MCF 10A (cell line): ENCODE measurements around the gene DCUN1D4. TPM values are rescaled to one million over a fixed set of nuclear protein-coding genes. Genes with fewer than 3 reads are reported as not detected.

ENCODE experiments used
- BruUV-seq: library from RNA; stranded (reverse); fragments of 400-500 nt; replicated peaks from 2 replicates; lab custom pipeline; 2021; lab: Mats Ljungman, UMichigan
- CTCF ChIA-PET: fragments of 300-600 bp; sonication (Branson Sonifier 250); formaldehyde crosslinking; extraction: SDS; loops from one replicate; lab custom pipeline; 2021; ENCODE audit warnings: antibody characterized with exemption, inconsistent platforms; lab: Yijun Ruan, JAX
- POLR2A ChIA-PET: fragments of 300-600, 350-650 bp; sonication (Branson Sonifier 250); formaldehyde crosslinking; extraction: SDS; loops from one replicate; lab custom pipeline; 2020; ENCODE audit warnings: antibody characterized with exemption, inconsistent platforms; lab: Yijun Ruan, JAX
- DNase-seq: peaks from one replicate; pipeline ENCODE4 v3.0.0-alpha.2; 2018; ENCODE audit not compliant: unreplicated experiment
- H3K27ac Mint-ChIP-seq: one replicate; pipeline ENCODE4 v1.8.0; 2022; ENCODE audit warnings: mild to moderate bottlenecking, low read depth, mixed read lengths; ENCODE audit not compliant: unreplicated experiment
- H3K27me3 Mint-ChIP-seq: one replicate; pipeline ENCODE4 v1.8.0; 2022; ENCODE audit warnings: mixed read lengths; ENCODE audit not compliant: insufficient read depth, unreplicated experiment
- H3K36me3 Mint-ChIP-seq: one replicate; pipeline ENCODE4 v1.8.0; 2022; ENCODE audit warnings: mild to moderate bottlenecking, moderate library complexity, mixed read lengths; ENCODE audit not compliant: insufficient read depth, unreplicated experiment
- H3K4me1 Mint-ChIP-seq: one replicate; pipeline ENCODE4 v1.8.0; 2022; ENCODE audit warnings: mixed read lengths; ENCODE audit not compliant: insufficient read depth, unreplicated experiment
- H3K4me3 Mint-ChIP-seq: one replicate; pipeline ENCODE4 v1.8.0; 2022; ENCODE audit warnings: mild to moderate bottlenecking, moderate library complexity, mixed read lengths; ENCODE audit not compliant: unreplicated experiment
- H3K9me3 Mint-ChIP-seq: one replicate; pipeline ENCODE4 v1.8.0; 2022; ENCODE audit warnings: mixed read lengths; ENCODE audit not compliant: unreplicated experiment
- intact Hi-C: fragments of 100-400 bp; cut with micrococcal nuclease; formaldehyde crosslinking; loops from 2 replicates; pipeline ENCODE4 v1.14.1; 2022
- total RNA-seq: library from RNA; stranded (reverse); gene quantifications from 2 replicates; pipeline ENCODE4 v1.2.3, GENCODE V29; 2022
- TF ChIP-seq, protein P1 (sequence below): fragments of 200-600 bp; IDR thresholded peaks from one replicate; pipeline ENCODE4 v1.8.0; 2022; ENCODE audit warnings: antibody characterized with exemption, mild to moderate bottlenecking; ENCODE audit not compliant: unreplicated experiment

The DCUN1D4 gene
- total RNA-seq, 1 experiment from 2014 or later = 88.0 TPM

DNA sequence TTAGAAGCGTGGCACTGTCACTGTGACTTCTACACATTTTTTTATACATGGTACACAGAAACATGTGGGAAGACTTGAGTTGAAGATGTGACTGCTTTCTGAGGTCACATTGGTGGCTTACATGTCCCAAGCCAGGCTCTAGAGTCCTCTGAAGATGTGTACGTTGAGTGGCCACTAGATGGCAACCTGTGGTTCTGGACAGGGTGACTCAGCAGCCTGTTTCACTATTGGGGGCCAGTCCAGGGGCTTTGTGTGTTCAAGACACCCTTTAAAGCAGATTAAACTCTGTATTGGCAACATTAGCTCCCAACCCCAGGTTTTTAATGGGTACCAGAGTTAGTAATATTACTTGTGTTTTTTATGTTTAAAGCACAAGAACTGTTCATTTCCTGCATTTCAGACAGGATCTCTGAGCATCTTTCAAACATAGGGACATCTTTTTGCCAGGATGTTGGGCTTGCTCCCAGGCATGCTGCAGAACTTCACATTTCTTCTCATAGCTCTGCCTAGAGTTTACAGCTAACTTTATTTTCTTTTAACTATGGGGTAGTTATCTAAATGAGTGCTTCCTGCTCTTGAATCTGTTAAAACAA lies 53.0 kb downstream of the DCUN1D4 start:
- ChIA-PET POLR2A (interaction anchor here (1.2 kb wide), 1 partner anchor 33 kb away, joined by 4 read pairs; no protein-coding TSS in a partner anchor), CTCF (interaction anchor here (0.6 to 4.7 kb wide), 44 partner anchors 10 to 183 kb away, joined by 3 to 53 read pairs (median 5); no protein-coding TSS in a partner anchor)
- intact Hi-C loops = loop anchor here (1.0 to 5.0 kb wide), 3 partner anchors 125 to 241 kb away; partner anchors contain the start of gene LRRC66
- H3K4me3 Mint-ChIP-seq = no peak overlapping the region
- H3K27ac Mint-ChIP-seq = peak overlapping the region; percentile 76
- peaks cover 66% of the 10 kb centered on the region for H3K36me3 Mint-ChIP-seq
- TF ChIP-seq, protein P1, sequence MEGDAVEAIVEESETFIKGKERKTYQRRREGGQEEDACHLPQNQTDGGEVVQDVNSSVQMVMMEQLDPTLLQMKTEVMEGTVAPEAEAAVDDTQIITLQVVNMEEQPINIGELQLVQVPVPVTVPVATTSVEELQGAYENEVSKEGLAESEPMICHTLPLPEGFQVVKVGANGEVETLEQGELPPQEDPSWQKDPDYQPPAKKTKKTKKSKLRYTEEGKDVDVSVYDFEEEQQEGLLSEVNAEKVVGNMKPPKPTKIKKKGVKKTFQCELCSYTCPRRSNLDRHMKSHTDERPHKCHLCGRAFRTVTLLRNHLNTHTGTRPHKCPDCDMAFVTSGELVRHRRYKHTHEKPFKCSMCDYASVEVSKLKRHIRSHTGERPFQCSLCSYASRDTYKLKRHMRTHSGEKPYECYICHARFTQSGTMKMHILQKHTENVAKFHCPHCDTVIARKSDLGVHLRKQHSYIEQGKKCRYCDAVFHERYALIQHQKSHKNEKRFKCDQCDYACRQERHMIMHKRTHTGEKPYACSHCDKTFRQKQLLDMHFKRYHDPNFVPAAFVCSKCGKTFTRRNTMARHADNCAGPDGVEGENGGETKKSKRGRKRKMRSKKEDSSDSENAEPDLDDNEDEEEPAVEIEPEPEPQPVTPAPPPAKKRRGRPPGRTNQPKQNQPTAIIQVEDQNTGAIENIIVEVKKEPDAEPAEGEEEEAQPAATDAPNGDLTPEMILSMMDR = peak; percentile 44
- no peaks in the 10 kb centered on the region for H3K9me3 Mint-ChIP-seq
- peak; percentile 68 for DNase-seq
- no peaks in the 10 kb centered on the region for H3K27me3 Mint-ChIP-seq
- BruUV-seq = no TSS peak
- peaks cover 11% of the 10 kb centered on the region for H3K4me1 Mint-ChIP-seq

DNA sequence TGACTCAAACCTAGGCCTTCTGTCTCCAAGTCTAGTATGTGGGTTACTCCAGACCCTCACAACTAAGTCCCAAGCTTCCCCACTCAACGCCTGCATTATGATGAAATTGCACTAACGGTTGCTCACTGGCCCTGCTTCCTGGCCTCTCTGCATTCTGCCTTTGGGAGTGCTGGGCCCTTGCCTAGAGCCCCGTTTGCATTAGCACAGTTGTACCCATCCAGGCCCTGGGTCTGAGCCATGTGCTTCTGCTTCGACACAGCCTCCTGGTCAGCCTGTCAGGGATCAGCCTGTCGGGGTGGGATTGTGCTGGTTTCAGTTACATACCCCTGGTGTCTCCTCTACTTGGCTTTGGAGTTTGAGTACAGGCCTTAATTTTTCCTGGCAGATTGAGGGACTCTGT lies 58.4 kb downstream of the DCUN1D4 start:
- Mint-ChIP-seq H3K27ac (no peak overlapping the region), H3K4me1 (peaks cover 4% of the 10 kb centered on the region), H3K36me3 (peaks cover 71% of the 10 kb centered on the region), H3K9me3 (no peaks in the 10 kb centered on the region), H3K4me3 (no peak overlapping the region), H3K27me3 (no peaks in the 10 kb centered on the region)
- TF ChIP-seq, protein P1 = no peak
- intact Hi-C loops = no loop called here
- BruUV-seq = no TSS peak
- no peak for DNase-seq
- CTCF ChIA-PET = interaction anchor here (0.7 kb wide), 1 partner anchor 12 kb away, joined by 3 read pairs; no protein-coding TSS in a partner anchor
- POLR2A ChIA-PET = no interaction called here

DNA sequence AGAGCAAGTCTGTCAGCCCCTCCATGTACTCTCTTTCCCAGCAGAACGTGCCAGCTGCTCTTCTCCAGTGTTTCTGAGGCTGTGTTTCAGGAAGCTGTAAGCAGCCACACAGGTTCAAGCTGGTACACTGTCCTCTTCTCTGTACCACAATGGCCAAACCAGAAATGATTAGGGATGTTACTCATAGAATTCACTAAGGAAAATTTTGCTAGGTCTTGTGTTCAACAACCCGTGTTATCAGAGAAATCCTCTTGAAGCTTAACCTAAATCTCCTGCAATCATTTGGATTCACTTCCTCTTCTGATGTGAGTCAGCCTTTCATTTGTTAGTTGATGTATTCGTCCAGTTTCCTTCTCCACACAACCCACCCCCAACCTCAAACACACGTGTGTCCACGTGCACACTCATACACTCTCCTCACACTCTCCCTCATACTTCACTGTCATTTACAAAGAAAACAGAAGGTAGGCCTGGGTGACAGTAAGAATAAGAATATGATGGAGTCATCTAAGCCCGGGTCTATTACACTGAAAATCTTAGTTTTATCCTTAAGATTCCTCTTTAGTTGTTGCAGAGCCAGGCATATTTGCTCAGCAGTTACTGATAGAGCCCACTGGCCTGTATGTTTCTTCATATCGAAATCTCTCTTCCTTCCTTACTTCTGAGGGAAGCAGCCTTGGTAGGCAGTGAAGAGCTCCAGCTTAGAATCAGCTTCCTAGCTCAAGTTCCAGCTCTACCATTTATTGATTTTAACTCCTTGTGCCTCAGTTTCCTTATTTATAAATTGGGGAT lies 63.4 kb downstream of the DCUN1D4 start:
- H3K27ac Mint-ChIP-seq = no peak overlapping the region
- intact Hi-C loops = no loop called here

More for the DNA sequence above, 63.4 kb downstream of the DCUN1D4 start:
- Mint-ChIP-seq H3K36me3 (peaks cover 77% of the 10 kb centered on the region), H3K27me3 (no peaks in the 10 kb centered on the region), H3K9me3 (no peaks in the 10 kb centered on the region), H3K4me1 (no peaks in the 10 kb centered on the region), H3K4me3 (no peak overlapping the region)
- TF ChIP-seq, protein P1 = no peak
- no TSS peak for BruUV-seq
- ChIA-PET CTCF (interaction anchor here (0.9 to 4.7 kb wide), 4 partner anchors 11 to 158 kb away, joined by 3 to 53 read pairs (median 4); no protein-coding TSS in a partner anchor), POLR2A (no interaction called here)
- no peak for DNase-seq
